ENCODE results near the gene ME3.

ME3 gene

GRCh38 chr11:86487671-86488070 is 184.7 kb downstream of the ME3 start:
- no peak for DNase-seq (ENCODE audit: low read depth in 2 of 2)

- no peak for DNase-seq (ENCODE audit: low read depth in 2 of 2)
Measured at GRCh38 chr11:86486261-86487030, 186.0 kb downstream of the ME3 start.

DNA sequence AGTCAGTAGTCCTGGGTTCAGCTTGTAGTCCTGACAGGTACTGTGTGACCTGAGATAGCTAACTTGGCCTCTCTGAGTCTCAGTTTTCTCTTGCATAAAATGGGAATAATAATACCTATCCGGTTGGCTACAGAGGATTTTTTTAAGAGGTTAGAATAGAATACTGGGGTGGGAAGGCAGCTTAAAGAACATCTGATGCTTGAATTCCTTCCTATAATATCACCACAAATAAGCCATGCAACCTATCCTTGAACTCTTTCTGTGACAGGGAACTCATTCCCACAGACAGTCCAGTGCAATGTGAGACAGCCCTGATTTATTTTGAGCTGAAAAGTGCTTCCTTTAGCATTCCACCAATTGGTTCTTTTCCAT is 187.6 kb downstream of the ME3 start:
- no peak for DNase-seq (ENCODE audit: low read depth in 2 of 2)

DNA sequence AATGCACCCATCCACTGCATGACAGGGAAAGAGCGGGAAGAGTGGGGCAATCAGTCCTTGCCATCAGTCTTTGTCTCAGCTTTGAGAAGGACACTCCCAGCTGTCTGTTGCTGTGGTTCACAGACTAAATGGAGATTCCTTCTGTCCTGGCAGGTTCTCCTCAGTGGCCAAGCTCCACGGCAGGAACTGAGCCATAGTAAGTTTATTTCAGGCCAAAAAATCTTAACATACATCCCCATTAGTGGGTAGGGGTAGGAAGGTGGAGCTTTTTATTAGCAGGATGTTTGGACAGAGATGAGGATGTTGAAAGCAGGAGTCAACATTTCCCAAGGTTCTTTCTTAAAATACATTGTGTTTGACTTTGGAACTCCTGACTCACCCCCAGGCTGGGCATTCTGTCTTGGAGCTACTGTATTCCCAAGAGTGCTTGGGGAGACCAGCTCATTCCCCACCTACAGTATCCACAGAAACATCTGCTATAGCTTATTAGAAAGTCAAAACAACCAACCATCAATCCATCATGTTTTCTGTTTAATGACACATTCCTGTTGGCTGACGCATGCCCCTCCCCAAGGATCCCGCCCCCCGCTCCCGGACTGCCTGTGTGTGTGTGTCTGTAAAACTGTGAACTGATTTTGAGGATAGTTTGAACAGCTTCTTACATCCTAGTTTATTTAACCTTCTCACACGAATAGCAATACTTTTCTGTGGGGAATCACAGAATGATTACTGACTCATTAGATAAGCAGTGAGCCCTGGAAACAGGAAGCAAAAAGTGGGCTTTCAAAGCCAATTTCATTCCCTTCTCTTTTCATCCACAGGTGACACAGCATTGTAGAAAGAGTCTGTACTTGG is 188.2 kb downstream of the ME3 start:
- no peak for DNase-seq (ENCODE audit: low read depth in 2 of 2)

DNA sequence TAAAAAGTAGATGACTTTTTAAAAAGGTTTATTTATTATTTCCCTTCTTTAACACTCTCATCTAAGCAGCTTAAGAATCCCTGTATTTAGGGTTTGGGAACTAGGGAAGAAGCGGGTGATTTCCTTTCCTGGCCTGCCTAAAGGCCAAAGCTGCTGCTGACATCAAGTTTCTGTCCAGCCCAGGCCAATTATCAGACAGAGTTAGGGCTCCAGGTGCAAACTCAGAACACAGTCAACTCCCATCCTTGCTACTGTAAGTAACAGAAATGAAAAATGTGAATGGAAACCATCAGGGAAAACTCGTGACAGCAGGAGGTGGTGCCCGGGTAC is 188.8 kb downstream of the ME3 start:
- no peak for DNase-seq (ENCODE audit: low read depth in 2 of 2)

DNA sequence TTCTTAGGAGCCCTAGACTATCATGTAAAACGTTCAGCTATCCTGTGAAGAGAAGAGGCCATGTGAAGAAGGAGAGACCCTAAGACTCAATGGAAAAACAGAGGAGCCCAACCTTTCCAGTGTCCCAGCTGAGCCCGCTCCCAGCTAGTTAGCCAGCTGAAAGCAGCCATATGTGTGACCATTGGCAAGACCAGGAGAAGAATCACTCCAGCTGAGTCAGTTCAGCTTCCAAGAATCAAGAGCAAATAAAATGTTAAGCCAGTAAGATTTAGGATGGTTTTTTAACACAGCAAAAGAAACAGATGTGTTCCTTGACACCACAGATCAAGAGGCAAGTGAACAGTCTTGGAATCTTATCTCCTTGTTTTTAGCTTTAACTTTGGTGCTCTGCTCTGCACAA is 189.7 kb downstream of the ME3 start:
- DNase-seq (ENCODE audit: low read depth in 2 of 2), result no peak

DNA sequence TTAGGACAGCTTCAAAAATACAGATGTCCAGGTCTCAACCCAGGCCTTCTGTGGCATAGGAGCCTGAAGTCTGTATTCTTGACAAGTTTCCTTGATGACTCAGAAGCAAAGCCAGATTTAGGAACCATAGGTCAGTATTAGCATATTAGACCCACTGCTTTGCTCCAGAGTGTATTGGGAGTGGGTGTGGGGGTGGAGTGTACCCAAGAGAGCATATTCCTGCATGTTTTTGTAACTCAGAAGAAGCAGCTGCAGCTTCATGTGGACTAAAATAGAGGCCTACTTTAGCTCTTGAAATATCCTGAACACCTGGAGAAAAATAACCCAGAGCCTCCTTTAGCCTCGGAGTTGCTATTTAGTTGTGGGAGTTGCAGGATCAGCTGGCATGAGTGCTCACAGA is 191.0 kb downstream of the ME3 start:
- DNase-seq (ENCODE audit: low read depth in 2 of 2), result no peak

DNA sequence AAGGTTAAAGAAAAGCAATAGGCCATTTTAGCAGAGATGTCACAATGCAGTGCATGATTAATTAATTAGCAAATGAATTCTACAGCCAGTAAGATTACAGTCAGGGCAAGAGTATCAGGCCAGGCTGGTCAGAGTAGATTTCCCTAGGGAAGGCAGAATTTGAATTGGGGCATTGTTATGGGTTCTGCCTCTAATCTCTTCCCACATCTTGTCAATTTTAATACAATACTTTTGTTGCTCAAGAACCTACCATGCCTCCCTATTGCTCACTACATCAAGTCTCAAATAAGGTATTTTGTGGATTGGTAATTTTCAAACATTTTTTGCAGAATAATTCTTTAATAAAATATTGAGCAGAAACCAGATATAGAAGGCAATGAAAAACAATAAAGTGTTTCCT is 194.1 kb downstream of the ME3 start:
- DNase-seq (ENCODE audit: low read depth in 2 of 2), result no peak

- no peak for DNase-seq (ENCODE audit: low read depth in 2 of 2)
Measured at GRCh38 chr11:86477495-86478155, 194.8 kb downstream of the ME3 start.

DNA sequence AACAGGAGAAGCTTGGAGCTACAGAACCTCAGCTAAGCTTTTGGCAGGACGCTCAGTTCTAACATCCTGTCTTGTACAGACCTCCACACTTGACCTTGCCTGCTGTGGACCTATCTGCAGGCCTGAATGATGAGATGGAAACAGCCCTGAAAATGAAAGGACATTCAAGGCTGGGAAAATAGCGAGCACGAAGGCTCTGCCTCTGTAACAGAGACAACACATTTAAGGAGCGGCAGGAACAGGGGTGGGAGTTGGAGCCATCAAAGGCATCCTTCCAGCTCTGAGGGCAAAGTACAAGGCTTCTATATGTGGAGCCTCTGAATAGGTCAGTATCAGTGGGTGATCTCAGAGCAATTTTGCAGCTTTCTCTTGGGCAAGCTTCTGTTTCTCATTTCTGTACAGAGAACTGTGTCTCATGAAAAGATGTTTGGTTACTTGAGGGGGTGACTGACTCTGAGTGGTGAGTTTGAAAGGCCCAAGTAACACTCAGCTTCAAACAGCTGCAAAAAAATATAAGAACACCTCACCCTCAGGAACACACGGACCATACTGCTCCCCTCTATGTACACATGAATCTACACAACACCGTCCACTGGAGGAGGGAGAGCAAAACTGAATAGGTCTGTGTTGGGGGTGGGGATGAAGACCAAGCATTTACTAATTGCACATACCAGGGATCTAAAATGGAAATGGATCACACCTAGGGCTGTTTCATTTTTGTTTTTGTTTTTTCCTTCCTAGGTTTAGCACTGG is 196.1 kb downstream of the ME3 start:
- DNase-seq (ENCODE audit: low read depth in 2 of 2), result no peak

DNA sequence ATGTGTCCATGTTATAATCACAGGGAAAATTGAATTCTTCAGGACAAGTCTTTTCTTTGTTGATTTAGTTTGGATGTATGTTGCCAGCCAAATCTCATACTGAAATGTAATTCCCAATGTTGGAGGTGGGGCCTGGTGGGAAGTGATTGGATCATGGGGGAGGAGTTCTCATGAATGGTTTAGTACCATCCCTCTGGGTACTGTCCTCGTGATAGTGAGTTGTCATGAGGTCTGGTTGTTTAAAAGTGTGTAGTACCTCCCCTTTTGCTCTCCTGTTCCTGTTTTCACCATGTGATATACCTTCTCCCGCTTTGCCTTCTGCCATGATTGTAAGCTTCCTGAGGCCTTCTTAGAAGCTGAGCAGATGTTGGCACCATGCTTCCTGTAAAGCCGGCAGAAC is 197.4 kb downstream of the ME3 start:
- no peak for DNase-seq (ENCODE audit: low read depth in 2 of 2)

GRCh38 chr11:86473991-86474833 is 198.2 kb downstream of the ME3 start:
- no peak for DNase-seq (ENCODE audit: low read depth in 2 of 2)

DNA sequence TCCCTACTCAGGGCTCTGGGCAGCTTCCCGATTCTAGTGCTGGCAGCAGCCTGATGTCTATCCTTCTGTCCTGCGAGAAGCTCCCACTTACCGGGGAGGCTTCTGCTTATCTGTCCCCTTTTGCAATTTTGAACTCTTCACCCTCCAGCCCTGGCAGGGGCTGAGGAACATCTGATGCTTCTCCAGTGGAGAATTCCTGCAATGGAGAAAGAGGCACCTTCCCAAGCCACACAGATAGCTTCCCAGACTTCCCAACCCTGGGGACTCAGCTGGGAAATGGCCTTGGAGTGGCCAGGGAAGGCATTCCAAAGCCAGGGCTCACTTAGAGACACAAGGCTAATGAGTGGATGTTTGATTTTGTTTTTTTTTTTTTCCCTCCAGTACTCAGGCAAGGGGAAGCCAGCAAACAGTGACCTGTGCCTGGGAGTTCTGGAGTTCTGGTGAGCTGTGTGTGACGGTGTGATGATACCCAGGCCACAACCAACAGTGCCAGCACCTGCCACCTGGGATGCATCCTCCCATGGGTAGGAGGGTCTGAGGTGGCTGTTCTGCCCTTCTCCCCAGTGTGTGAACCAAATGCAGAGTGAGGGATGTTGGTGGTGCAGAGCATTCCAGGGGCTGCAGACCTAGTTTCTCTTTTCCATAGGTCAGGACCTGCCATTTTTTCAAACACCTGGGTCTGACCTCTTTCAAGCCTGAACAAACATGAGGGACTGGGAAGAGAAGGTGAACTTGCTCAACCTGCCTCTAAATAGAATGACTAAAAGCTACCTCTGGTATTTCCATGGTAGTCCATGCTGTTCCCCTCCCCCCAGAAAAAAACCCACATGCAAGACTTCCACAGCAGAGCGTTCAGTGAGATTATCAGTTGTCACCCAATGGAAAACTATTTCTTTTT is 202.7 kb downstream of the ME3 start:
- DNase-seq (ENCODE audit: low read depth in 2 of 2), result no peak

- no peak for DNase-seq (ENCODE audit: low read depth in 2 of 2)
Measured at GRCh38 chr11:86468169-86468568, 204.2 kb downstream of the ME3 start.

DNA sequence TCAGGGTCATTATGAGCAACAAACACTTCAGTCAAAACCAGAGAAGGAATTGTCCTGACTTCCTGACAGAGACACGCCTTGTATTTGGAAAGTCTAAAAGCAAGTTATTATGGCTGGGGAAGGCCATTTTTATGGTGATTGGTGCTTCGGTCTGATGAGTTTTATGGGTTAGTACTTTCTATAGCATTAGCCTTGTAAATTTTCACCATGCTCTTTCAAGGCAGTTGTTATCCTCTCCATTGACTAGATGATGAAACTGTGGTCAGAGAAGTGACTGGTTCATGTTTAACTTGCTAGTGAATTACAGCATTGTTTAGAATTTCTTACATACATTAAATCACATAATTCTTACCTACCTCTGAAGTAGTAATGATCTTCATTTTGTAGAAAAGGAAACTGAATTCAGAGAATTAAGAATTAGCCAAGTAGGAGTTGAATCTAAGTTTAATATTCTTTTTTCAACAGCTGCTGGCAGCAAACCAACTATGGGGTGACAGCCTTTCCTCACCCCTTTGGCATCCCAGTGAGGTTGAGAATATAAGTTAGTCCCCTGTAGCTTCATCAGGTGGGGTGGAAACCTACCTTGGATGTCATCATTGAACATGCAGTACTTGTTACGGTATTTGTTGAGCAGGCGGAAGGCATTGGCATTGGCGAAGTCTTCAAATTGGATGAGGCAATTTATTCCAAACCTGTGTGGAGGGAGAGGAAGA is 207.8 kb downstream of the ME3 start:
- DNase-seq (ENCODE audit: low read depth in 2 of 2), result no peak

DNA sequence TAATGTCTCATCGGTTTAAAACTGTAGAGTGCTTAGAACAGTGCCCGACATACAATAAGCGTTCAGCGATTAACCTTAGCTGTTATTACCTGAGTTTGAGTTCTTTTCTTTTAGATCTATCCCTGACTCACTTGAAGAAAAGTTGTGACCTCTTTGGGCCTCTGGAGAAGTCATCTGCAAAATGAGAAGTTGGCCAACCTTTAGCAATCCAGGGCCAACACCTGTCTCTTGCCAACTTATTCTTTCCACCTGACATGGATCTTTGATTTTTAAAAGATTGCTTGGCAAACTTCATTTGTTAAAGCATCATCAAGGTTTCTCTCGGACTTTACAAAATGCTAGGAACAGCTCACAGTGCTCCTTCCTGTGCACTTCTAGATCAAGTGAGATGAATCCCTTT is 208.5 kb downstream of the ME3 start:
- no peak for DNase-seq (ENCODE audit: low read depth in 2 of 2)

- DNase-seq (ENCODE audit: low read depth in 2 of 2), result no peak
Measured at GRCh38 chr11:86463120-86463519, 209.3 kb downstream of the ME3 start.

DNA sequence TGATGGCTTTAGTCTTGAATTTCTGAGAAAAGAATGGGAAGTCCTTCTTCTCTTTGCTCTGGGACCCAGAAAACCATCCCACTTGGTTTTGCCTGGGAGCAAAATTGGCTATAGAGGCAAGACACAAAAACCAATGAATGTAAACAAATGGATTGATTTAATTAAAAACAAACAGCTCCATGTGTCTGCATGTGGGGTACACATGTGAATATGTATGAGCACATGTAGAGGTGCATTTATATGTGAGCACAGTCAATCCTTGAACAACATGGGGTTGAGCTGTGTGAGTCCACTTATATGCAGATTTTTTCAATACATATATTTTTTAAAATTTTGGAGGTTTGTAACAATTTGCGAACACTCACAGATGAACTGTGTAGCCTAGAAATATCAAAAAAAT is 210.5 kb downstream of the ME3 start:
- no peak for DNase-seq (ENCODE audit: low read depth in 2 of 2)
